Stimulated activated CD4-positive, alpha-beta T cell treated with anti-CD3 and anti-CD28 coated beads, Interleukin-12 subunit alpha, Interleukin-12 subunit beta, amount 100 ng/mL, for 4 hours (primary cell): ENCODE data around the gene KIFBP.
"Not testable (repeated sequence)": the region's sequence is repeated elsewhere in the genome, so short reads cannot be mapped to it uniquely, and the experiment has no call there.

Experiments
- DNase-seq: peaks from one replicate; pipeline ENCODE4 v3.0.0-alpha.2; 2020

Gene KIFBP

DNA sequence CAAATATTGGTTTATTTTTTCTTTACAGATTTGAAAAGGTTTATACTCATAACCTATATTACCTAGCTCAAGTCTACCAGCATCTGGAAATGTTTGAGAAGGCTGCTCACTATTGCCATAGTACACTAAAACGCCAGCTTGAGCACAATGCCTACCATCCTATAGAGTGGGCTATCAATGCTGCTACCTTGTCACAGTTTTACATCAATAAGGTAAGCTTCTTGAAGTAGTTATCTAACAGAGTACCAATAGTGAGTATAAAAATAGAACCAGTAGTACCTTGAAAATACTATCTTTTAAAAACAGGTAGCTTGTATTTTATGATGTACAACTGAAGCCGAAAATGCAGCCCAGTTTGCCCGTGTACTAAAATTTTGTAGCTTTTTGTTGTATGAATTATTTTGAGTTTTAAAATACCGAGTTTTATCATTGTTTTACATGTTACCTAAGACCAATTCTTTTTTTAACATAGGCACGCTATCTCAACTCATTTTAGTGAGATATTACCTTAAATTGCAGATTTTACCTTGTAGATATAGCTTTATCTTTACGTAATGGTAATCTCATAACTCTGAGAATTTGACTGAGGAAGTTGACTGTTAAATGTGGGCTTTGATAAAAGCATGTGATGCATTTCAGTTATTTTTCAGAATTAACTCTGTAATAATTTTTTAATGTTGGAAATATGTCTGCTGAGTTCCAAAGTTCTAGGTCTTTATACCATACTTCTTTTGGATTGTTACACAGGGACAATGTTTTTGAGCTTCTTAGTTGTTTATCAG is 17.3 kb downstream of the KIFBP start:
- no peak for DNase-seq

DNA sequence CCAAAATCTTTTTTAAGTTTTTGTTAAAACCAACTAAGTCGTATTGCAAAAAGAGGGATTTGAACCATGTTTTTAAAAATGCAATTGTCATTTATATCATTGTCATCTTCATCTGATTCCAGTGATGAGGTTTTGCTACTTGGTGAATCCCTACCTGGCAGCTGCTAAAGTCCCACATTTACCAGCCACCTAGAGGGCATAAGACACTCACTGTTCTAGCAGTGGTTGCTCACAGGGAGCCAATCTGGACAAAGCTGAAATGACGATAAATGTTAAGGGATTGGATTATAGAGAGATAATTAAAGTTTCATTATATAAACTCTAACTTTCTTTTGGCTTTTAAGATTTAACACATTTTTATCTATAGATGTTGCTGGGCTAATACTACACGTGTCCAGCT is 18.7 kb downstream of the KIFBP start:
- no peak for DNase-seq

DNA sequence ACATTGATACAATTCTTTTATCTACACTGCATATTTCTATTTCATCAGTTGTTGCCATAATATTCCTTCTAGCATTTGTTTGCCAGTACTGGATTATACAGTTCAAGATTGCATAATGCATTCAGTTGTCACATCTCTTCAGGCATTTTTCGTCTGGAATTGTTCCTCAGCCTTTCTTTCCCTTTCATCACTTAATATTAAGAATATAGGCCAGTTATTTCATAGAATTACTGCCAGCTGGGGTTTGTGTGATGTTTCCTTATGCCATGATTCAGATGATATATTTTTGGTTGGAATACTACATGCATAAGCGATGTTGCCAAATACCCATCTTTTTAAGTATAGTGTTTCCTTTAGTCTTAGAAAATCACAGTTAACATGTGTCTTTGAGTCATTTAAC is 20.8 kb downstream of the KIFBP start:
- no peak for DNase-seq

DNA sequence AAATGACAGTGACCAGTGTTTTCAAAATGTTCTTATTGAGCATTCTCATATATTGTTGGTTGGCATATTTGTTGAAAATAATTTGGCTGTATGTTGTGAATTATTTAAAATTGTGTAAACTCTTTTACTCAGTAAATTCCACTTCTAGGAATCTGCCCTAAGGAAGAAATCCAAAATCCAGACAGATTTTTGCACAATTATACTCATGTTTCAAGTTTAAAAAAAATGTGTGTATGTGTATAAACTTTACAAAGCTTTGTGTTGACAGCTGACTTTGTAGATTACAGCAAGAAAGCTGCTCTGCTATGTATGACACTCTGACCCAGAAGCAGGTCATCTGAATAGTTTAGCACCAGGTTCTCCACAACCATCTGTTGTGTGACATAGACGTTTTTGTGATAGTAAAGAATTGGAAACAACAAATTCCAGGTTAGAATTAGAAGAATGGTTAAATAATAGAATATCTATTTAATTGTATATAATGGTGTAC is 21.6 kb downstream of the KIFBP start:
- no peak for DNase-seq

DNA sequence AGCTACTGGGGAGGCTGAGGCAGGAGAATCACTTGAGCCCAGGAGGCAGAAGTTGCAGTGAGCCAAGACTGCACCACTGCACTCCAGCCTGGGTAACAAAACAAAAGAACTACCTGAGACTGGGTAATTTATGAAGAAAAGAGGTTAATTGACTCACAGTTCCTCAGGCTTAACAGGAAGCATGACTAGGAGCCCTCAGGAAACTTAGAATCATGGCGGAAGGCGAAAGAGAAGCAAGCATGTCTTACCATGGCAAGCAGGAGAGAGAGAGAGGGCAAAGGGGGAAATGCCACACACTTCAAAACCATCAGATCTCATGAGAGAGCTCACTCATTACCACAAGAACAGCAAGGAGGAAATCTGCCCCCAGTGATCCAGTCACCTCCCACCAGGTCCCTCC is 24.2 kb downstream of the KIFBP start:
- DNase-seq, result not testable (repeated sequence)

DNA sequence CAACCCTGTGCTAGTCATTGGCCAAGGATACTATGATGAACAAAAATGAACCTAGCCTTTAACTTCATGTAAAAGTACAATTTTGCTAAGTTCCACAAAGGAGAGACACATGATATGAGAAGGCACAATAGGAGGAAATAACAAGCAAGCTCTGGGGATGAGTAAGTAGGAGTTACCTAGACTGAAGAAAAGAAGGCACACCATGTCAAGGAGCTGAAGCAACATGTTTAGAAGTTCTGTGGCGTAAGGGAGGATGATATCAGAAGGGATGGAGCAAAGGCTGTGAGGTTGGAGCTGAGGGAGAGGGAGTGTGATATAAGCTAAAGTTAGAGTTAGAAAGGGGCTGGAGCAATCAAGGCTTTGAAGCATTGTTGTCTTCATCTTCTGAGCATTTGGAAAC is 25.6 kb downstream of the KIFBP start:
- no peak for DNase-seq

DNA sequence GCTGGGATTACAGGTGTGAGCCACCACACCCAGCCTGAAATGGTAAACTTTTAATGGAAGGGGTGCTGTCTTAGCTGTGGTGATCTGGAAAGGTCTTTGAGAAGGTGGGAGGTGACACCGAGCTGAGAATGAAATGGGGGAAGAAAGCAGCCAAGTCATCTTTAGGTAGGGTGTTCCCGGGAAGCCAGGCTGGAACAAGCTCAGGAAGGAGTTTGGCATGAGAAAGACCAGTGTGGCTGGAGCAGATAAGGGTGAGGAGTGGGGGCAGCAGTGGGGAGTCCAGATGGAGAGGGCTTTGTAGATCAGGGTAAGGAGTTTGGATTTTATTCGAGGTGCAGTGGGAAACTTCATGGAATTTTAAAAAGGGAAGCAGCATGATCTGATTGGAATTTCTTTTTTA is 30.0 kb downstream of the KIFBP start:
- no peak for DNase-seq

DNA sequence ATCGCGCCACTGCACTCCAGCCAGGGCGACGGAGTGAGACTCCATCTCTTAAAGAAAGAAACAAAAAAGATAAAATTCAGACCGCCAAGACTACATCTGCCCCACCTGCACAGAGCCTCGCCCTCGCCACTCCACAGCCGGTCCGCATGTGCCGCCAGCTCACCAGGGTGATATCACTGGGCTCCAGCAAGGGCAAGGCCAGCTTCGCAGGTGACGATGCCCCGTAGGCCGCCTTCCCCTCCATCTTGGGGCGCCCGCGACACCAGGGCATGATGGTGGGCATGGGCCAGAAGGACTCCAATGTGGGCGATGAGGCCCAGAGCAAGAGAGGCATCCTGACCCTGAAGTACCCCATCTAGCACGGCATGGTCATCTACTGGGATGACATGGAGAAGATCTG is 34.0 kb downstream of the KIFBP start:
- no peak for DNase-seq

DNA sequence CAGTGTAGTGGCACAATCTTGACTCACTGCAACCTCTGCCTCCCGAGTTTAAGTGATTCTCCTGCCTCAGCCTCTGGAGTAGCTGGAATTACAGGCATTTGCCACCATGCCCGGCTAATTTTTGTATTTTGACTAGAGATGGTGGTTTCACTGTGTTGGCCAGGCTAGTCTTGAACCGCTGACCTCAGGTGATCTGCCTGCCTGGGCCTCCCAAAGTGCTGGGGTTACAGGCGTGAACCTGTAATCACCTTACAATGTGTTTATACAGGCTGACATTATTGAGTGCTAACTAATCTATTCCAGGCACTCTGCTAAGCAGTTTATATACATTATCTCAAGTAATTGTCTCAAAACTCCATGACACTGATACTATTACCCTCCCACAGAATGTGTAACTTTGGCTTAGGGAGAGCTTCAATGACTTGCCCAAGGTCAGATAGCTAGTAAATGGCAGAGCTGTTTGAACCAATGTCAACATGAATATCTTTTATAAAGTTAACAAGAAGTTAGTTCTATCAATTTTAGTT is 36.8 kb downstream of the KIFBP start:
- DNase-seq, result no peak

DNA sequence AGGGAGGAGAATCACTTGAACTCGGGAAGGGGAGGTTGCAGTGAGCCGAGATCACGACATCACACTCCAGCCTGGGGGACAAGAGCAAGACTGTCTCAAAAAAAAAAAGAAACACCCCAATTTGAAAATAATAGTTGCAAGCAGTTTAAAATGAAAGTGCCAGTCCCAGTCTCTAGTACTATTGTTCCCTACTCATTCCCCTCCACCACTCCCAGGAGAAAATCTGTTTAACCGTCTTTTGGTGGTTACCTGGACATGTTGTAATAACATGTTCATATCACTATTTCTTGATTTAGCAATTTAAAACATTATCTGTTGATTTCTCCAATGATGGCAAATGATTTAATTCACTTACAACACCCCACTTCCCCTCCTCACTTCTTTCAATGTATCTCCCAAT is 44.7 kb downstream of the KIFBP start:
- DNase-seq, result no peak

DNA sequence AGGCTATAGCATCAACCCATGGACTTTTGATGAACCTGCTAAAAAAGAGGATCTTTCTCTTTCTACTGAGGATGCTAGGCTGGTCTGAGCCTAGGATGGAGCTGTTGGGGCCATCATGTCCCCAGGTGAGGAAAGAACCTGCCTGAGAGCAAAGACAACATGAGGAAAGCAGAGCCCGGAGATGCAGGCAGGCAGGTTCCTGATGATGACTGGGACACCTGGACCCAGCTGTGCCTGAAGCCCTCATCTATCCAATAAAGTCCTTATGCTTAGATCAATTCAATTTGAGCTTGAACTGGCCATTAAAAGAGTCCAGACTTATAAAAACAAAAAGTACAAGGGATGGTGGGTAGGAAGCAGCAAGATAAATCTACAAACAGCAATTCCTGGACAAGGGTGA is 48.9 kb downstream of the KIFBP start:
- DNase-seq, result no peak

DNA sequence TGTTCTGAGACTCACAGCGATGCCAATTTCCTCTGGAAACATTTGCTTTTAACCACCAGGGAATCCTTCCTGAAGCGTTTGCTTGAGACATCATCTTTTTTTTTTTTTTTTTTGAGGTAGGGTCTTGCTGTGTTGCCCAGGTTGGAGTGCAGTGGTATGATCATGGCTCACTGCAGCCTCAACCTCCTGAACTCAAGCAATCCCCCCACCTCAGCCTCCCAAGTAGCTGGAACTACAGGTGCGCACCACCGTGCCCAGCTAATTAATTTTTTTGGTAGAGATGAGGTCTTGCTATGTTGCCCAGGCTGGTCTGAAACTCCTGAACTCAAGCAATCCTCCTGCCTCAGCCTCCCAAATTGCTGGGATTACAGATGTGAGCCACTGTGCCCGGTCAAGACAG is 52.3 kb downstream of the KIFBP start:
- not testable (repeated sequence) for DNase-seq

DNA sequence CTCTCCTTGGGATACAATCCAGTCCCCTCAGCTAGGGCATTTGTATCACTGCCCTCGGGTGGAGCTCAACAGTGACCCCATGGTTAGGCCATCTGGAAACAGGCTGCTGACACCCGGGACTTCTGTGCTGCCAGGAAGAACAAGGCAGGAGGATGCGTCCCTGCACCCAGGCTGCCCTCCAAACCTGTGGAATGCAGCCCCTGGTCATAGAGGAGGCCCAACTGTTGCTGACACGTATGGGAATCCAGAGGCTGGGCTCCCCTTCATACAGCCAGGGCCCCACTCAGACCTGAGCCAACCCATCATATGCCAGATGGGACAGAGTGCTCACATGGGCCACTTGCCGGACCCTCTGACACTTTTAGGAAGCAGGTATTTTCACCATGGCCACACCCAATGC is 53.8 kb downstream of the KIFBP start:
- DNase-seq, result no peak

DNA sequence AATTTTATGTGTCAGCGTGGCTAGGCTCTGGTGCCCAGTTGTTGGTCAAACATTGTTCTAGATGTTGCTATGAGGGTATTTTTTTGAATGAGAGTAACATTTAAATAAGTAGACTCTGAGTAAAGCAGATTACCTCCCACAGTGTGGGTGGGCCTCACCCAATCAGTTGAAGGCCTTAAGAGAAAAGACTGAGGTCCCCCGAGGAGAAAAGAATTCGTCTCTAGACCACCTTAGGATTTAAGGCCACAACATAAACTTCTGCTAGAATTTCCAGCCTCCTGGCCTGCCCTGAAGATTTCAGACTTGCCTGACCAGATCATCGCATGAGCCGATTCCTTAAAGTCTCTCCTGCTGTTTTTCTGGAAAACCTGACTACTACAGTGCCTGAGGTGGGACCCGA is 54.2 kb downstream of the KIFBP start:
- DNase-seq, result no peak

DNA sequence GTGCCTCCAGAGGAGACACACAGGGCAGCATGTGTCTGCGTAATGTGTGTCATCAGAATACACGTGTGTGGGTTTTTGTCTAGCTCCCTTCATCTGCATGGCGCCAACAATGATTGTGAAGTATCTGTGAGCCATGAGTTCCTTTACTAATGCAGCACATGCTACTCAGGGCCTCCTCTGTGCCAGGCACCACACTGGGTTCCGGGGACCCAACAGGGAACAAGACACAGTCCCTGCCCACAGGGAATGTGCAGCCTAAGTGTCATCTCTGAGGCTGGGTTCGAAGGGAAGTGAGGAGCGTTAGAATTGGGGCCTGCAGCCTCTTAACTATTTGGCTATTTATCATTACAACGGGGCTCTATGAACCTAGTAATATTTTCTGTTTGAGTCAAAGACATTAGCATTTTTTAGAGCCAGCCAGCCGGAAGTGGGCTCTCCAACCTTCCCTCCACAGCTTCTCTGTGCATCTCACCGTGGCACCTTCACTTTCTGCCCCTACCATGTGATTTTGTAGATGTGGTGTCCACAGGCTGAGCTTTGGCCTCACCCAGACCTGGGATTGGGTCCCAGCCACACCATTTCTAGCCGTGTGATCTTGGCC is 55.4 kb downstream of the KIFBP start:
- DNase-seq, result peak; percentile 23

DNA sequence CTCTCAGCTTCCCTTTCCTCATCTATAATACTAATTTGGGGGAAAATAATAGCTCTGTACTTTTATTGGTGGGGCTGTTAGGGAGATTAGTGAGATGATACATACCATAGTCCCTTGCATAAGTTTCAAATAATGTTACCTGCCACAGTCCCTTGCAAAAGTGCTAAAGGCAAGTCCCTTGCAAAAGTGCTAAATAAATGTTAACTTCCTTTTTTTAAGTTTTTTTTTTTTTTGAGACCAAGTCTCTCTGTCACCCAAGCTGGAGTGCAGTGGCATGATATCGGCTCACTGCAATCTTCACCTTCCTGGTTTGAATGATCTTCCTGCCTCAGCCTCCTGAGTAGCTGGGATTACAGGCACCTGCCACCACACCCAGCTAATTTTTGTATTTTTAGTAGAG is 55.9 kb downstream of the KIFBP start:
- DNase-seq, result no peak

DNA sequence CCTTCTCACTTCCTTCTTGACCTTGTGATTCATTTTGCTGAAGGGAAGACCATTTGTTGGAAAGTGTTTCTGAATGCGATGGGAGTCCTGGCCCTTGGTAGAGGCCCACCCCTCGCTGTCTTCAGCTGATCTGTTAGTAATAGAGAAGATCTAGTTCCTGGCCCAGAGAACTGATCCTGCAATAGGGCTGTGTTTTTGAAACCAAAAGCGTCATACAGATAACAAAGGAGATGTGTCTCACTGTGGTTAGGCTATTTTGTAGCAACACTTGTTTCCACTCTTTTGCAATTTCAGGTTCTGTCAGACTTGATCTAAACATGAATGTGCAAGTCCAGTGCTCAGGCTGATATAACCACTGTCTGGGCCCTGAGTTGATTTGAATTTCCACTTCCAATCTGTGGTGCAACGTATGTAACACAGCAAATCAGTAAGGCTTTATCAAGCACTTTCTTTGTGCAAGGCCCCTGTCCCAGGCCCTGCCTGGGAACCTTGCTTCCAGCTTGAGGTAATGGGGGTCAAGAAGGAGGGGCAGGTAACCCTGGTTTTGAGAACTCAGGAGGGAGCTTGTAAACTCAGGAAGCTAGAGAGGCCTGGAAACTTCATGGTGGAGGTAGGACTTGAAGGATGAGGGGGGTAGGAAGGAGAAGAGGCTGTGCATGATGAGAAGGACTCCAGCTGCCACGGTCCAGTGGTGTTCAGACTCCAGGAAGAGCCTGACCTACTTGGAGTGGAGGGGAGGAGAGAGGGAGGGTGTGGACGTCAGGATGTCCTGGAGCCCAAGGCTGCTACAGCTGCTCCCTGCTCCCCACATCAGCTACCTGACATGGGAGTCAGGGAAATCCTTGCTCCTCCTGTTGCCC is 57.1 kb downstream of the KIFBP start:
- no peak for DNase-seq

DNA sequence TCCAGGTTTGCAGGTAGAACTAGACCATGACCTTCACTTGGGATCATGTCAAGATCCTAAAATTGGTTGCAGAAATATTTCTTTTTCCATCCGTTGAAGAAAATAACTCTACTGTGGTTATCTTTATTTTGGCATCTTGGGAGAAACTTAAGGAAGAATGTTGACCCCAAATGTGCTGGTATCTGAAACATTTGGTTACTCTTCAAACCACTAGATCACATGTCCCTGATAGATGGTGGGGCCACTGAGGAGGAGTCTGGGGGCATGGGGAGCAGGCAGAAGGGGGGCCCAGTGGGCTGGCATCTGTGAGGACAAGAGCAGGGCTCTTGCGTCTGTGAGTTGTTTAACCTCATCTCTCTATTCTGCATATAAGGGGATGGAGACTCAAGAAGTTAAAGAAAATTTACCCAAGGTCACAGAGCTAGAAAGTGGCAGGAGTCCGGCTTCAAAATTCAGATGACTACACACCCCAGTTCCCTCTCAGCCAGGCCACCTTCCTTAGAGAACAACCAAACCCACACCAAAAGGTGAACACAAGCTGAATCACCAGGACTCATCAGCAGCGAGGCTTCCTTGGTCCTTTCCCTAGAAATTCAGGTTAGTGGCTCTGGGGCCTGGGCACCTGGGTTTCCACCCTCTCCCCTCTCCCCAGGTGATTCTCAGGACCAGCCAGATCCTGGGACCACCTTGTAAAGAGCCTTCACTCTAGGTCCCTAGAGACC is 58.7 kb downstream of the KIFBP start:
- no peak for DNase-seq

DNA sequence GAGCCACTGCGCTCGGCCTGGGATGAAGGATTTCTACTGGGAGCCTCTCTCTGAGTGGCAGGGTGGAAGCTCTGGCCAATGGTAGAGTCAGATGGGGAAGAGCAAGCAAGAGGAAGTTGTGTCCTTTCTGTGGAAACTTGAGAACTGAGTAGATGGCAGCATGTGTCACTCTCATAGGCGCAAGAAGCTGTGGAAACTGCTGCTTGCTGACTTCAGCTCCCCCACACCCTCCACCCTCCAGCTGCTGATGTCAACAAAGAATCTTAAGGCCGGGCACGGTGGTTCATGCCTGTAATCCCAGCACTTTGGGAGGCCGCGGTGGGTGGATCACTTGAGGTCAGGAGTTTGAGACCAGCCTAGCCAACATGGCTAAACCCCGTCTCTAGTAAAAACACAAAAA is 59.5 kb downstream of the KIFBP start:
- no peak for DNase-seq

DNA sequence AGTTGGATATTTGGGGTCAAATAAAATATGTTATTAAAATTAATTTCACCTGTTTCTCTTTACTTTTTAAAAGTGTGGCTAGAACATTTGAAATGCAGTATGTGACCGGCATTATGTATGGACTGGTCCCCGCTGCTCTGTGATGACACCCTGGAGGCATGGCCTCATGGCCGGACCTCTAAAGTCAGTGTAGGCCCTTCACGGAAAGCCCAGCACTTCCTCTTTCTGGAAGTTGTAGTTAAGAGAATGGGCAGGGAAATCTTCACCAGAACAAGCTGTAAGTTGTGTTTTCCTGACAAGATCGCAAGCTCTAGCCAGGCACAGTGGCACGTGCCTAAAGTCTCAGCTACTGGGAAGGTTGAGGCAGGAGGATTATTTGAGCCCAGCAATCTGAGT is 61.0 kb downstream of the KIFBP start:
- DNase-seq, result no peak

DNA sequence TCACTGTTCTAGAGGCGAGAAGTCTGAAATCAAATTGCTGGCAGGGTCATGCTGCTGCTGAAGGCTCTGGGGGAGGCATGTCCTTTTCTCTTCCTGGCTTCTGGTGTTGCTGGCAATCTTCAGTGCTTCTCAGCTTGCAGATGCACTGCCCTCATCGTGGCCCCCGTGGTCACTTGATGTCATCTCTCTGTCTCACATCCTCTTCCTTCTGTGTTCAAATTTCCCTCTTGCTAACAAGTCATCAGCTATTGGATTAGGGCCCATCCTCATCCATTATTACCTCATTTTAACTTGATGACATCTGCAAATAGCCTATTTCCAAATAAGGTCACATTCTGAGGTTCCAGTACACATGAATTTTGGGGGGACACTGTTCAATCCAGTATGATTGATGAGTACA is 62.7 kb downstream of the KIFBP start:
- no peak for DNase-seq

DNA sequence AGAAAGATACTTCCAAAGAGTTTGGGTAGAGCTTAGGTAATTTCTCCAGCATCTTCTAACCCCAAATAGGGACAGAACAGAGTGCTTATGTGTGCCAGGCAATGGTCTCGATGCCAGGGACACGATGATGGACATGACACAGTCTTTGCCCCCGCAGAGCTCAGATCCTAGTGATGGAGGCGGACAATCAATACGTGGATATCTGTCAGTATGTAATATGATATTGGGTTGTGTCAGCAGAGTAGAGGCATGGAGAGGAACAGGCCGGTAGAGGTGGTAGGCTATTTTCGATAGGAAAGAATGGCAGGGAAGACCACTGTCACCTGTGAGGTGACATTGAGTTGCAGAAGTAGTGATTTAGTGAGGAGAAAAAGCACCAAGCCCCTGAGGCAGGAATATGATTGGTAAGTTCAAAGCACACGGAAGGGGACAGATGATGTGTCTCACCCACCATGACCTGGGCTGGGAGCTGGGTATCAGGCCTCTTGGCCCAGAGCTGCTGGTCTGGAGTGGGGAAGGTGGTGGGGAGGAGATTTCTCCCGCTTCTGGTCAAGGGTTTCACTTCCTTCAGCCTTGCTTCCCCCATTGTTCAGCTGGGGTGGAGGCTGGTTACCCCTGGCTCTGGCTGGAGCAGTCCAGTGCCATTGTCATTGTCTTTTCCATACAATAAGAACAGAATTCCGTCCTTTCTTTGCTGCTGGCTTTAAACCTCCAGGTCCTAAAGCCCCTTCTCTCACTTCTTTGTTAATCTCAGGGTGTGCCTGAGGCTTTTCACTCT is 63.3 kb downstream of the KIFBP start:
- no peak for DNase-seq
